Effector CD8-positive, alpha-beta T cell (primary cell): ENCODE results near the gene COL4A1.

Experiments used
- DNase-seq: peaks from one replicate; lab custom pipeline; 2025; lab: John Stamatoyannopoulos, UW

Gene COL4A1

DNA sequence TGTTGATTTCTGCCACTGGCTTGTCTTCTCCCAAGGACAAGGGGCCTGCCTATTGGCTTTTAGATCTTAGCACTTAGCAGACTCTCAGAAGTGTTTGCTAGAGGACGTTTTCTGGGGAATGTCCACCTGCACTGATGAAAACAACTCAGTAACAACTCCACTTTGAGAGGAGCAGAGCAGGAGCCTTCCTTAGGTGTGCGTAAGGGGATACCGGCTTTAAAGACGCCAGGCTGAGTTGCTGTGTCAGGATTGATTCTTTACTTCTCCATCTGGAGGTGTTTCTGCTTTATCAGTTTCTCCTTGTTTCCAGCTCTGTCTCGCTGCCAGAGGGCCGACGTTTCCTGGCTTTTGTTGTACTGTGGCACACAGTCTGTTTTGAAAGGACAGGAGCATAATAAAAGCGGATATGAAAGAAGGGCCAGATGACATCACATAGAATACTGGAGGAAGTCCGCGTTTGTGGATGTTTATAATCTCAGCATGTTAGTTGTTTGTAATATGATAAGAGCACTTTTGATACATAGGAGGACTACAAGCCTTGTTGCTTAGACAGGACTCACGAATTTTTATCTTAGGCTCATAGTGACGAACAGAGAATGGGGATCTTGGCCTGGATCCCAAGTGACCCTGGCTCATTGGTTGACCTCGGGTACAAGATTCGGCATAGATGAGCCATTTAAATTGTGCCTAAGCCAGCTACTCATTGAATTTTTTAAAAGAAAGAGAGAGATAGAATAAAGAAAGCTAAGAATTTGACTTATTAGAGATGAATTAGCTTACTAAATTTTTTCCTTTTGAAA is 34.7 kb upstream of the COL4A1 start:
- no peak for DNase-seq

DNA sequence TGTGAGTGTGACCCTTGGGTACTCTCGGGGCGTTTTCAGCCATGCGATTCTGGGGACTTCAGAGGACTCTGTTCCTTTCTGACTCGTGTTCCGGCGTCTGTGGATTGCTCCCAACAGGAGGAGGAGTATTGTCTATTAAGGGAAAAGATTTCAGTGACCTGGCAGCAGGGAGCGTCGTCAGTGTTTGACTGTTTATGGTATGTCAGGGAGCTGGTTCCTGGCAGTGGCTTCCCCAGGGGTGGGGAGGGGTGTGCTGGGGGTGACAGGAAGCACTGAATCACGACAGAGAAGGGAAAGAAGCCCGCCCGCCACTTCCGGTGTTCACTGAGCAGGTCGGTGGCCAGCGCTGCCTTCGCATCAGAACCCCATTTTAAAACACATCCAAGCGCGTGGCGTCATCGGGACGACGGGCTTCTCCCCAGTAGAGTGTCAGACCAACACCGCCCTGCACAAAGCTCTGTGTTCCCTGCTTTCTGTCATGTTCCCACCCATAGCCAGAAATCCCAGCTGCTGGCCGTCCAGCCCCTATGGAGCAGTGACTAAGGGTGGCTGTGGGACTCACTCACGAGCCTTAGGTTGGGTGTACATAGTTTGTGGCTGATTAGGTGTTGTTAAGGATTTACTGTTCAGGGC is 34.0 kb upstream of the COL4A1 start:
- DNase-seq: no peak

DNA sequence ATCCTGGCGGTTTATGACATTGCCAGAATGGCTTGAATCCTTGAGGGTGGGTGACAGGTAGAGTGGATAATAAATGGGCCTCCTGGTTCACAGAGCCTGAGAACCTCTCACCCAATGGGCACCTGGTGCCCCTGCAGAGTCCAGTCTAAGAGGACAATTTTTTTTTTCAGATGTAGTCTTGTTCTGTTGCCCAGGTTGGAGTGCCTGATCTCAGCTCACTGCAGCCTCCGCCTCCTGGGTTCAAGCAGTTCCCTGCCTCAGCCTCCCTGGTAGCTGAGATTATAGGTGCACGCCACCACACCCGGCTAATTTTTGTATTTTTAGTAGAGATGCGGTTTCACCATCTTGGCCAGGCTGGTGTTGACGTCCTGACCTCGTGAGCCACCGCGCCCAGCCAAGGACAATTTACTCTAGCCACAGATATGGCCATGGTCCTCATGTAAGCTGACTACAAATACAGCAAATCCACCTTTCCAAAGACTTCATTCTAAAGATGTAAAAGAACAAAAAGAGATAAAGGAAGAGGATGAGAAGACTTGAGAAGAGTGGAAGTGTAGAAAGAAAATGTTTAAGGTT is 33.1 kb upstream of the COL4A1 start:
- no peak for DNase-seq

DNA sequence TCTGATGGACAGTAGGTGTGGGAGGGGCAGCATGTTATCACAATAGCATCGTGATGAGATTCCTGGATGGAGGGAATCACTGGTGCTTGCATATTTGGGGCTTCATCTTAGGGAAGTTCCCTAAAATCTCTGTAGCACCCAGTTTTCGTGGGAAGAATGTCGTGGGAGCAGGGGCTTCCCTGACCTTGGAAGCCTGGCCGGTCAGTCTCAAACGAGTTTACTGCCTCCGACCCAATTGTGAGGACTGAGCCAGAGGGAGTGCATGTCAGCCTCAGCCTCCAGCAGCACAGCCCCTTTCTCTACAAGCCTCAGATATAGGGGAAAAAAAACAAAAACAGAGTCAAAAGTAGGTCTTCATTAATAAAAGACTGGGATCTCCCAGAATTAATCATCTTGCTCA is 32.3 kb upstream of the COL4A1 start:
- DNase-seq: no peak

DNA sequence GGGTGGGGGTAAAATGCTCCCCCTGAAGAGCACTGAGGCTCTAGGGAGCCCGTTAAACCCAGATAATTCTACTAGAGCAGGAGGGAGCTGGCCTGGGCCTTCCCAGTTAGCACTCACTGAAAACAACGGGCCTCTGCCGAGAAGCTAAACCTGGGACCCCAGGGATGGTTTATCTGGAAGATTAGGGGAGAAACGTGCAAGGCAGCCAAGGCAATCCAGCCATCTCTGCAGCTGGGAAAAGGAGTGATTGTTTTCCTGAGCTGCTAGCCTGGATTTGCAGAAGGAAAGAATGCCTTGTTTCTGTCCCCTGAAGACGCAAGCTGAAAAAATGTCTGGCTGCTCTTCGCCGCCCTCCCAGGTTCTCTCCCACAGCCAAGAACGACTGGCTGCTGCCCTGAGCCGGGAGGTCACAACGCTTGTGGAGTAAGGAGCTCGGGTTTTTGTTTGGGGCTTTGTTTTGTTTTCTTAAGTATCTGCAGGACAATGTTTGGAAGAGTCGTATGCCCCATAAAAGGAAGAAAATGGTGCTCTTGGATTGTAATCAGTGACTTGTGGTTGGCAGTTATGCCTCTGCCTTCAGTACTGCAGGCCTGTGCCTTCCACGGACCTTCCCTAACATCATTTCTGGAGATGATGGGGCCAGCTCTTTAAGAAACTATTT is 31.6 kb upstream of the COL4A1 start:
- no peak for DNase-seq

DNA sequence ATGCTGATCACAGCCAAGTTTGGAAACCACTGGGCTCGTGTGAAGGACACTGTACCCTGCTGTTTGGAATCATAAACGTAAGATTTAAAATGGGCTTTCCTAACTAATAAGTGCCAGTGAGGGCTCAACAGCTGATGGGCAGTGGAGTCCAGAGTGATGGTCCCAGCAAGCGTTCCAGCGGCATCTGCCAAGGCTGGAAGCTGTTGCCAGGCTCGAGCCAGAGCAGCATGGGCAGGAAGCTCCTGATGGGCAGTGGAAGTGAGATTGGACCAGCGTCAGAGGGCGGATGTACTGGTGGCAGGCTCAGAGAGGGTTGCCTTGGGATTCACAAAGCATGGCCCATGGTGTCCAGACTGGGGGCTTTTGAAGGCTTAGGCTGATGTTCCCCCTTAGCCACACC is 30.3 kb upstream of the COL4A1 start:
- DNase-seq: no peak

DNA sequence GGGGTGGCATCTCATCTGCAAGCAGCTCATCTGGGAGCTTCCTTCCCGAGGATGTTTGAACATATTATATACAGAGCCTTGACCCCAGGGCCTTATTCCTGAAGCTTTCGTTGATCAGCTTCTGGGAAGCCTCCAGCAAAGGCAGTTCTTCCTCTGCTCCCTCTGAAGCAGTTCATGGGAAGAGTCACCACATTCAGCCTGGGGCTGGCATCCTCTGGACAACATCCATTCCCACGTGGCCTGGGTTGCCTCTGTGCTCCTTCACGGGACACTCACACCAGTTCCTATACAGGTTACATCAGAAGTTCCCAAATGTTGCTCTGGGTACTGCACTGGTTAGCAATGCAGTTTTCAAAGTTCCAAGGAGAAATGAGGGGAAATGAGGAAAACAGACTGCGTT is 29.7 kb upstream of the COL4A1 start:
- DNase-seq: no peak

DNA sequence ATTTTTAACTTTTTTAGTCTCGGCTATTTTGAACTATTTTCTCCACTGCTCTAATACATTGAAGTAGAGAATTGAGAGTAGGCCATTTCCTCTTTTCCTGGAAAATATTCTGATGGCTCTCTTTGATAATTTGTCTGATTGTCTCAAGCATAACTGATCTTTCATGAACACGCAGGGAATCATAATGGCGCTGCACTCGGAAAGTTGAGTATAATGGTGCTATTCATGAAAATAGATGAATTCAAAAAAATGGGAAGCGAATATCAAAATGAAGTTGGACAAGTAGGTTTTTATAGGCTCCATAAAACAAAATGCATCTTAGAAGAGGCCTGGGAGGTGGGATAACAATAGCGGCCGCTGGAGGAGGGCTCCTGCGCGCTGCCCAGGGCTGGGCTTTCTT is 29.2 kb upstream of the COL4A1 start:
- DNase-seq: no peak

DNA sequence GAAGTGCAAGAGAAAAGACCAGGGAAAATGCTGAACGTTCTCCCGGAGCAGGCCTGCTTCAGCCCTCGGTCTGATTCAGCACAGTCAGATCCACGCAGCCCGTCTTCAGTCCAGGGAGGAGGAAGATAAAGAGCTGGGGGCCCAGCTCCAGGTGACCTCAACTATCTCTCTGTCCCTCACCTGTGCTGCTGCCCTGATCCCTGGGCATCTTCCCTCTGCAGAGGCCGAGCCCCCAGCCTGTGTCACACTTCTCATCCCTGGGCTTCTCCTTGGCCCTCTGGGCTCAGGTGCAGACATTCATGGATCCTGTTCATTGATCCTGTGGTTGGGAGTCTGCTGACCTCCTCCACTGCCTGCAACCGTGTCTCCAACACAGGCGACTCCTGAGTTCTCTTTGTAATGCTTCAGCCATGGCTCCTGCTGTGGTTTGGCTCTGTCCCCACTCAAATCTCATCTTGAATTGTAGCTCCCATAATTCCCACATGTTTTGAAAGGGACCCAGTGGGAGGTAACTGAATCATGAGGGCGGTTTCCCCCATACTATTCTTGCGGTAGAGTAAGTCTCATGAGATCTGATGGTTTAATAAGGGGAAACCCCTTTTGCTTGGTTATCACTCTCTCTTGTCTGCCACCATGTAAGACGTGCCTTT is 28.0 kb upstream of the COL4A1 start:
- DNase-seq: no peak

DNA sequence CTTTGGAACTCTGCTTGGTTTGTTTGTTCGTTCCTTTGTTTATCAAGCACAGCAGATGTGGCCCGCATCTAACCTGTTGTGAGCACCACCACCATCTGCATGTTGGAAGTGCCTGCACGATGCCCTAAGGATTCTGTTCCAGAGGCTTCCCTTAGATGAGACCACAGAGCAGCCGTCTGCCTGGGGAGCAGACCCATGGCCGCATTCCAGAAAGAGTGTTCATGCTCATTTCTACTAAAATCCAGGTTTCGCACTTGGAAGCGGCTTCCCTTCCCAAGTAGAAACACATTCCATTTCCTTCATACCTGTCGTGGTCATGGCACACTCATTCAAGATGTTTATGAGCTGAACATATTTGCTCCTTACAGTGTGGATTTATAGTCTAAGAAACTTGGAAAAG is 27.3 kb upstream of the COL4A1 start:
- DNase-seq: no peak

DNA sequence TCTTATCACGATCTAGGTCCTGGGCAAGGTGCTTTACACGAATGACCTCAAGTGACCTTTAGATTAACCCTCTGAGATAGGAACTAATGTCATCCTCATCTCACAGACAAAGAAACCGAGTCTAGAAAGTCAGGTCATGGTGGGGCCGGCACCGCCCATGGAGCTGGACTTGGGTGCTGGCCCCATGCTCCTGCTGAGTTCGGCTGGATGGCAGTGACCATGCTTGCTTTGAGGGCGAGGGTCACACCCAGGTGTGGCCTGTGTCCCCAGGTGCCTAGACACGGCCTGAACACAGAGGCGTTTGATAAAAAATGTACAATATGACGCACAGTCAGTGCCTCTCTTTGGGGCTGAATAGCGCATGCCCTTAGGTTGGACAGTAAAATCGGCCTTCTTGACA is 26.9 kb upstream of the COL4A1 start:
- no peak for DNase-seq

DNA sequence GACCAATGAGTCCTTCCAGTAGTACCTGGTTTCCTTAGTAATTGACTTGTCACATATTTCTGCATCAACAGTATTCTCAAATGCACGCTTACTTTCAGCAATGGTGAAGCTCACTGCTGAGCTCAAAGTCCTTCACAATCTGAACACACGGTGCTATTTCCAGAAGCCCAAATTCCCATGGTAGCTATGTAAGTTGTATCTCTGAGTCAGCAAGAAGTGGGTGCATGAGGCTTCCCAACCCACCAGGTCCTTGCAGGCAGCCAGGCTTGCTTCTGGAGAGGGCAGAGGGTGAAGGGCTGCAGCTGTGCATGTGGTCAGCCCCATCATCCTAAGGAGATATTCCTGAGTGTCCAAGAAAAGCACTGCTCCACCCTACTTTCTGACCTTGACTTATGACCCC is 25.8 kb upstream of the COL4A1 start:
- no peak for DNase-seq

DNA sequence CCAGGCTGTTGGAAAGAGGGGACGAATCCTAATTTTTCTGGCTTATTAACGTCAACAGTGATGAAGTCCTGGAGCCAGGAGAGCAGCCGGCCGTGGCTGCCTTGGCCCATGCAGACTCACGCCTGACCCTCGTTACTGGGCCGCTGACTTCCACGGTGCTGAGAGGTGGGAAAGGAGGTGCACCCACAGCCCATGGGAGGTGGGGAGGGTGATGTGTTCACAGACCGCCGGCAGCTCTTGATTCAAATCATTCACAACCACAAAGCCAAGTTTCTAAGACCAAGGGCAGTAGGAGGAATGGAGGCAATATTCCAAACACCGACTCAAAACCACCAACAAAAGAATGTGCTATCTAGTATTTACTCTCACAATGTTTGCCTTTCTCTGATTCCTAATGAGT is 24.4 kb upstream of the COL4A1 start:
- DNase-seq: no peak

DNA sequence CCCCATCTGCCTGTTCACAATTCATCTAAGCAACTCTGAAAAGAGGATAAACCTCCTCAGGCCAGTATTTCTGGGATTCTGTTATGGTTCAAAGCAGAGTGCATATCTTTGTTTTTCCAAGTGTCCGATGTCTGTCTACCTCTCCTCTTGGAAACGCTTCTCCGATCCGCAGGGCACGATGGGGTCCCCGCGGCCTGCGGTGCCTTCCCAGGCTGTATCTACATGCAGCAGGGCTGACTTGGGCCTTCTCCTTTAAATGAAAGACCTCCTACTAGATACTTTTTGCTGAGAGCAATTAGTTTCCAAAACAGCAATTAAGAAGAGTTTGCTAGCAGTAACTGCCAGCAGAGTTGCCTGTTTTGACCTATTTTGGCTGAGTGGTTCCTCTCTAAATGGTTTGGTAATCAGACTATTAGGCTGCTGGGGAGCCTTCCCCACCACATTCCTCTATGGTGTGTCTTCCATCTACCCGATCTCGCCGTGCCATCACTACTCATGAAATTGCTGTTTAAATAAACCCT is 23.6 kb upstream of the COL4A1 start:
- DNase-seq: no peak

DNA sequence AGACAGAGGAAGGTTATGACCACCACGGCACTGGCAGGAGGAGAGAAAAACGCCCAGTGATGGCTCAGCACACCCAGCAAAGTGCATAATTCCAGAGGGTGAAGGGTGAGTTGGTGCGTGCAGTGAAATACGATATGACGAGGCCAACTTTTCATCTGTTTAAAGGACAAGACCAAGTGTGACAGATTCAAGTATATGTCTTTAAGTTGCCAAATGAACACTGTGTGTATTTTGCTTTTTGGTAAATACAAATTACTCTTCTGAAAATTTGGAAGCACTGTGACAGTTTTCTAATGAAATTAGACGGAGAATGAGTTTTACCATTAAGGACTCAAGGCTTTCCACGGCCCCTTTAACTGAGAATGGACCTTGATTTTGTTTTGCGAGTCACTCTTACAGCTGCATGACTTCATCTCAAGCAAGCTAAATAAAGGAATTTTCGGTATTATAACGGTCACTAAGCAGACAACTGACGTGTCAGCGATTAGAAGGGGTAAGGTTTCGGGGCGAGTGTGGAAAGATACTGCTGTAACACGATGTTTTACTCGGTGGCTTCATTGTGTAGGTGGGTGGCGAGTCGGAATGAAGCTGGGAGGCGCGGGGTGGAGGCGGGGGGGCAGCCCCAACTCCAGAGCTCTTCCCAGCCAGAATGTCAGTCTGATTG is 23.0 kb upstream of the COL4A1 start:
- DNase-seq: no peak

DNA sequence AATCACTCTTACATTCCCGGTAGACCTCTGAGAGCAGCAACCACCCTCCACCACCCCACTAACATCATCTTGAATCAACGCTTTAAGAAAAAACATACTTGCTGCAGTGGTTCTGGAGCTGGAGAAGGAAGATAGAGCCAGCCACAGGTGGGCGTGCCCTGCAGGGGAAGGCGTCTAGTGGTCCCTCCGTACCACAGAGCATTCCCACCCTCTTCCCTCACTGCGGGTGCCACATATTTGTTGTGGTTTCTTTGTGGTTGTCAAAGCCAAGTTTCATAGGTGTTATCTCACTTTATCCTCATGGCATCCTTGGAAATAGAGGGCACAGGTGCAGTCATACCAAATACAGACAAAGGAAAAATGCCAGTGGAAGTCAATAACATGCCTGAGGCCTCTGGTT is 22.3 kb upstream of the COL4A1 start:
- no peak for DNase-seq

DNA sequence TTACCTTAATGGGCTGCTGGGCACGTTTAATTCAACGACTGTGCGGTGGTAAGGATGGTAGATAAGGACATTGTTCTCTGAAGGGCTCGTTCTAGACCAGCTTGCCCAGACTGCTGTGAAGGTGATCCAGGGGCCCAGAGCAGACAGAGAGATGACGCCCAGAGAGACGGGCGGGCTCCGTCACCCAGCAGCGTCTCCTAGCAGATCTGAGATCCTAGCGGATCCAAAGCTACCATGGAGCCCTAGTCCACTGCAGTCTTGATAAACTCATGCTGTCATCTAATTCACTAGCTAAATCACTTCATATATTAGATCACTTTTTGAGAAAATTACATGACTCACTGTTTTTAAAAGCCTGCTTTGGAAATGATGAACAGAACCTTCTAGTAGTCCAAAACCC is 21.6 kb upstream of the COL4A1 start:
- DNase-seq: no peak

DNA sequence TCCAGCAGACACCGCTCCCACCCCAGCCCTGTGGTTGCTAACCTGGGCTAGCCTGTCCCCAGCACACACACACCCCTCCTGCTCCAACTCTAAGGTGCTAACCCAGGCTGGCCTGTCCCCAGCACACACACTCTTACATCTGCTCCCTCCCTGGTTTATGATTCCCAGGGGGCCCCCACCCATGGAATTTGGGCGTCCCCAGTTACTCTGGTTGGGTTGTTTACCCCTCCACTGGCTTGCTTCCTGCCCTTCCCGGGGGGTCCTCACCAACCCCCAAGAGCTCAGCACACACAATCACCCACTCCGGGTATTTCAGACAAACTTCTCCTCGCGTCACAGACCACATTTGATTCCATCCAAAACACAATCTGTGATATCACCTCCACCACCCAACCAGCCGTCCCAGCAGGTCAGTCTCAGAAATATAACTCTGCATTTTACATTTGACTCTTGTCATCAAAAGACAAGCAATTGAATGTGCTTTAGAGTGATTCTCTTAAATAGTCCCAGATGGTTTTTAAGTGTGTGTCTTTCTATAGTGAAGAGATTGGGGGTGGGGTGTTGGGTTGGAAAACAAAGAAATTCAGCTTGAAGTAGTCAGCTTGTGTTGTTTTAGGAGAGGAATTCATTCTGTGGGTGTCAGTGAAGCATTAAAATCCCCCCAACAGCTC is 20.2 kb upstream of the COL4A1 start:
- no peak for DNase-seq

DNA sequence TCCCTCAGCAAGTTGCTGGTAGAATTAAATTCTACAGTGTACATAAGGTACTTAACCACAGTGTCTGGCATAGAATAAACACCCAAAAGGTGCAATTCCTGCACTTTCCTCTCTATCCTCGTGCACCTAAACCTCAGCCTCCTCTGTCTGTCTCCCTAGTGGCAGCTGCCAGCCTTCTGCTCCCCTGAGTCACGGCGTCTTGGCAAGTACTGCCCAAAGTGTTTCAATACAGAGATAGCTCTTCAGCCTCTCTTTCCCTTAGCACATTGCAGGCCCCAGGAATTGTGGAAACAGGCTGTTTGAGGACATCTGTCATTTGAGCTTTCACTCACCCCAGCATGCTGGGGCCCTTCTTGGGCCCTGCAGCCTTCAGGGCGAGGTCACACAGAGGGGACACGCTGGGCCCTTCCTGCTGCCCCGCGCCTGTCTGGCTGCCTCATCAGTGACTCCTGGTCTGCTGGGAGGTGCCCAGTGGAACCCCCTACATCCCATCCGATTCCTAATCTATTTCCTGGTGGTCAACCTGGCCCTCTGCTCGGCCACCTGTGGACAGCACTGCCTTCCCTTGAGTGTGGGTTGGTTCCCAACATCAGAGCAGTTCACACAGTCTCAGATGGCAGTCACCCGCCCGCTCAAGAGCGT is 19.4 kb upstream of the COL4A1 start:
- DNase-seq: no peak

DNA sequence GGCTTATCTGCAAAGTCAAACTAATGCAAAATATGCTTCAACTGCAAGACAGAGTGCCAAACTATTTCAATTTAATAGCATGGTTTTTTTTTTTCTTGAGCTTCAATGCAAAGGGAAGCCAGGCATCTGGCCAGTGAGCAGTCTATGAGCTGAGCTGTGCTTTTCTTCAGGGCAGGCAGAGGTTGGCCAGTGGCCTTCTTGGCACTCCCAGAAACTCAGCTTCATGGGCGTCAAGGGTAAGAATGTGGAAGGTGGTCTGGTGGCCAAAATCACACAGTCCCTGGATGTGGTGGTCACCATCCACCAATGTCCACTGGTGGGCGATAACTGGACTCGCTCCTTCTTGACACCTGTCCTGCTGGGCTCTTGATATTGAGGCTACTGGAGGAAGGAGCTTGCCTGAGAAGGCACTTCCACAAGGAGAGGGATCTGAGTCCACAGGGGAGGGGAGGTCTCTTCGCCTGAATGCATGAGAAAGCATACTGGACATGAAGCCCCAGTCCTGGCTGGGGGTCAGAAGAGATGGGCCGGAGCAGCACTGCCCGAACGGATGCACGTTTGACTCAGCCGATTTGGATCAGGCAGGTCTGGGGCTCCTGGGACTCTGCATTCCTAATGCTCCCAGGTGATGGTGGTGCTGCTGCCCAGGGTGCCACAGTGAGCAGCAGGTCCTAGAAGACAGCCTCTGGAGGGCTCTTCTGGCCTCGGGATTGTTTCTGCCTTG is 17.2 kb upstream of the COL4A1 start:
- DNase-seq: no peak
